Parathyroid adenoma (tissue), 2 donors: Measurements from ENCODE around the gene CAMK1D.

Experiments used
- H2AFZ ChIP-seq: fragments of 300-600 bp; sonication (generic); one replicate; pipeline ENCODE4 v1.7.0; 2017; ENCODE audit warnings: antibody characterized with exemption, mild to moderate bottlenecking
- H3K27ac ChIP-seq: fragments of 300-600 bp; sonication (generic); one replicate; pipeline ENCODE4 v1.7.0; 2017
- H3K27me3 ChIP-seq: fragments of 300-600 bp; sonication (generic); one replicate; pipeline ENCODE4 v1.7.0; 2017; ENCODE audit warnings: low read length; ENCODE audit not compliant: control insufficient read depth, insufficient read depth
- H3K36me3 ChIP-seq: fragments of 300-600 bp; sonication (generic); one replicate; pipeline ENCODE4 v1.7.0; 2017; ENCODE audit warnings: low read length; ENCODE audit not compliant: control insufficient read depth, insufficient read depth
- H3K4me1 ChIP-seq: fragments of 300-600 bp; sonication (generic); one replicate; pipeline ENCODE4 v1.7.0; 2017; ENCODE audit warnings: control low read depth
- H3K4me2 ChIP-seq: fragments of 300-600 bp; sonication (generic); one replicate; pipeline ENCODE4 v1.7.0; 2017; ENCODE audit warnings: low read length
- H3K4me3 ChIP-seq: fragments of 300-600 bp; sonication (generic); one replicate; pipeline ENCODE4 v1.7.0; 2017; ENCODE audit warnings: low read depth, low read length
- H3K79me2 ChIP-seq: fragments of 300-600 bp; sonication (generic); one replicate; pipeline ENCODE4 v1.7.0; 2017; ENCODE audit warnings: control low read depth
- H3K9ac ChIP-seq: fragments of 300-600 bp; sonication (generic); one replicate; pipeline ENCODE4 v1.7.0; 2017; ENCODE audit warnings: mild to moderate bottlenecking
- H3K9me3 ChIP-seq: fragments of 300-600 bp; sonication (generic); one replicate; pipeline ENCODE4 v1.7.0; 2017; ENCODE audit warnings: low read length; ENCODE audit not compliant: control insufficient read depth
- CTCF ChIP-seq: fragments of 300-600 bp; sonication (generic); IDR thresholded peaks from one replicate; pipeline ENCODE4 v1.7.0; 2017; ENCODE audit warnings: antibody characterized with exemption, mild to moderate bottlenecking
- donor health status: primary hyperparathyroidism.

Gene CAMK1D

GRCh38 chr10:12367272-12367671 lies 17.9 kb downstream of the CAMK1D start:
- Histone ChIP-seq H3K9me3 (no peaks in the 10 kb centered on the region), H3K9ac (no peak overlapping the region), H3K4me2 (no peak overlapping the region), H3K4me3 (no peak overlapping the region), H3K4me1 (no peaks in the 10 kb centered on the region), H3K36me3 (no peaks in the 10 kb centered on the region), H2AFZ (no peak overlapping the region), H3K27me3 (no peaks in the 10 kb centered on the region), H3K27ac (no peak overlapping the region), H3K79me2 (no peaks in the 10 kb centered on the region)
- no peak for TF ChIP-seq CTCF

- Histone ChIP-seq H3K9me3 (no peaks in the 10 kb centered on the region), H3K4me3 (no peak overlapping the region), H2AFZ (no peak overlapping the region), H3K36me3 (no peaks in the 10 kb centered on the region), H3K9ac (no peak overlapping the region), H3K4me2 (no peak overlapping the region), H3K27me3 (no peaks in the 10 kb centered on the region), H3K79me2 (no peaks in the 10 kb centered on the region), H3K27ac (no peak overlapping the region), H3K4me1 (no peaks in the 10 kb centered on the region)
- no peak for TF ChIP-seq CTCF
These were observed 20.6 kb downstream of the CAMK1D start for GRCh38 chr10:12369982-12370381.

GRCh38 chr10:12372846-12373245 lies 23.5 kb downstream of the CAMK1D start:
- Histone ChIP-seq H3K36me3 (no peaks in the 10 kb centered on the region), H3K27ac (no peak overlapping the region), H3K79me2 (no peaks in the 10 kb centered on the region), H3K4me3 (no peak overlapping the region), H3K4me2 (no peak overlapping the region), H3K27me3 (no peaks in the 10 kb centered on the region), H2AFZ (no peak overlapping the region), H3K9ac (no peak overlapping the region), H3K9me3 (no peaks in the 10 kb centered on the region), H3K4me1 (no peaks in the 10 kb centered on the region)
- TF ChIP-seq CTCF: no peak

GRCh38 chr10:12375076-12375504 lies 25.7 kb downstream of the CAMK1D start:
- no peak overlapping the region for H3K9ac ChIP-seq
- no peaks in the 10 kb centered on the region for H3K4me1 ChIP-seq
- H3K36me3 ChIP-seq: no peaks in the 10 kb centered on the region
- H3K9me3 ChIP-seq: no peaks in the 10 kb centered on the region
- H3K4me2 ChIP-seq: no peak overlapping the region
- no peak overlapping the region for H3K27ac ChIP-seq
- H3K27me3 ChIP-seq: no peaks in the 10 kb centered on the region
- H3K4me3 ChIP-seq: no peak overlapping the region
- TF ChIP-seq CTCF: no peak
- H2AFZ ChIP-seq: no peak overlapping the region
- no peaks in the 10 kb centered on the region for H3K79me2 ChIP-seq

- no peaks in the 10 kb centered on the region for H3K27me3 ChIP-seq
- no peak overlapping the region for H3K4me3 ChIP-seq
- H3K79me2 ChIP-seq: no peaks in the 10 kb centered on the region
- H3K9me3 ChIP-seq: no peaks in the 10 kb centered on the region
- no peak overlapping the region for H3K4me2 ChIP-seq
- no peak for TF ChIP-seq CTCF
- no peak overlapping the region for H3K9ac ChIP-seq
- no peaks in the 10 kb centered on the region for H3K4me1 ChIP-seq
- H2AFZ ChIP-seq: no peak overlapping the region
- no peak overlapping the region for H3K27ac ChIP-seq
- H3K36me3 ChIP-seq: no peaks in the 10 kb centered on the region
These were observed 26.9 kb downstream of the CAMK1D start for GRCh38 chr10:12376211-12376610.
